HepG2 (cell line): ENCODE measurements around the gene WDR91. TPM values are rescaled to one million over a fixed set of nuclear protein-coding genes. Genes with fewer than 3 reads are reported as not detected.
A peak's percentile ranks its signal among the peaks of the same experiment; 100 is the strongest.

Experiments used
- ATAC-seq: fragments of 200-7000 bp; cut with Tn5 transposase; 3 replicates; pipeline ENCODE4 v1.9.1; 2020; ENCODE audit warnings: mild to moderate bottlenecking, moderate library complexity
- BruUV-seq: library from RNA; stranded (reverse); fragments of 400-500 nt; replicated peaks from 2 replicates; lab custom pipeline; 2021; lab: Mats Ljungman, UMichigan
- CTCF ChIA-PET: fragments of 300-600 bp; formaldehyde crosslinking; extraction: SDS; loops from one replicate; lab custom pipeline; 2021; ENCODE audit warnings: low total read pairs, inconsistent platforms, low intra/inter-chr PET ratio; lab: Yijun Ruan, JAX
- POLR2A ChIA-PET: fragments of 350-600 bp; sonication (Branson Sonifier 250); formaldehyde crosslinking; loops from one replicate; lab custom pipeline; 2020; ENCODE audit warnings: antibody characterized with exemption, inconsistent platforms; lab: Yijun Ruan, JAX
- DNase-seq: peaks from one replicate; pipeline ENCODE4 v3.0.0-alpha.2; 2015; ENCODE audit warnings: low spot score
- FAIRE-seq: peaks from 3 replicates; lab custom pipeline; 2011; peaks lifted over from hg19 to GRCh38; lab: Jason Lieb, UNC
- H2AFZ ChIP-seq: one replicate; pipeline ENCODE4 v1.6.1; 2011; ENCODE audit warnings: low read length, inconsistent platforms
- H3K27ac ChIP-seq: fragments of 300-600 bp; 3 replicates; pipeline ENCODE4 v1.8.0; 2011; ENCODE audit warnings: mixed run types, mild to moderate bottlenecking, mixed read lengths, low read length, inconsistent platforms; ENCODE audit not compliant: insufficient read depth; ENCODE audit errors: extremely low read length
- H3K27me3 ChIP-seq, 2 experiments: fragments of 200-600 bp in 1 of 2; 2 replicates in 1 of 2; 3 replicates in 1 of 2; pipeline versions ENCODE4 v1.6.0 to v1.8.0; 2011; ENCODE audit warnings: low read length in 2 of 2, mild to moderate bottlenecking in 2 of 2, moderate library complexity in 2 of 2, inconsistent platforms in 1 of 2; ENCODE audit not compliant: insufficient read depth in 2 of 2, control insufficient read depth in 1 of 2
- H3K36me3 ChIP-seq, 2 experiments: fragments of 200-600 bp in 1 of 2; replicated peaks in 1 of 2; 2 replicates in 1 of 2; 3 replicates in 1 of 2; pipeline versions ENCODE4 v1.5.1 to v1.8.0; 2011; ENCODE audit warnings: low read length in 2 of 2, inconsistent platforms in 1 of 2; ENCODE audit not compliant: insufficient read depth in 2 of 2, control insufficient read depth in 1 of 2
- H3K4me1 ChIP-seq: 2 replicates; pipeline ENCODE4 v1.5.1; 2012; ENCODE audit warnings: low read length, inconsistent platforms; ENCODE audit not compliant: insufficient read depth
- H3K4me2 ChIP-seq: 2 replicates; pipeline ENCODE4 v1.6.0; 2011; ENCODE audit warnings: low read depth, low read length, inconsistent platforms
- H3K4me3 ChIP-seq, 3 experiments: fragments of 200-600 bp in 1 of 3; sonication (generic), shearing (Covaris generic) in 1 of 3; replicated peaks in 1 of 3; 2 replicates each; pipeline ENCODE4 v1.5.1; 2011 to 2016; ENCODE audit warnings: low read length in 3 of 3, inconsistent platforms in 2 of 3, low read depth in 2 of 3, mild to moderate bottlenecking in 2 of 3, control low read depth in 1 of 3, mixed read lengths in 1 of 3; ENCODE audit not compliant: insufficient read depth in 1 of 3
- H3K79me2 ChIP-seq: one replicate; pipeline ENCODE4 v1.6.1; 2011; ENCODE audit warnings: low read length, inconsistent platforms; ENCODE audit not compliant: insufficient read depth
- H3K9ac ChIP-seq: 2 replicates; pipeline ENCODE4 v1.6.0; 2011; ENCODE audit warnings: mild to moderate bottlenecking, low read depth, low read length, inconsistent platforms; ENCODE audit not compliant: insufficient read depth
- H3K9me3 ChIP-seq: 2 replicates; pipeline ENCODE4 v1.5.1; 2012; ENCODE audit warnings: mild to moderate bottlenecking, low read length
- H4K20me1 ChIP-seq: 2 replicates; pipeline ENCODE4 v1.6.0; 2011; ENCODE audit warnings: inconsistent platforms, mild to moderate bottlenecking, low read length, moderate library complexity; ENCODE audit not compliant: insufficient read depth
- PAF1 ChIP-seq: IDR thresholded peaks from 2 replicates; pipeline ENCODE4 v1.6.1; 2016; ENCODE audit warnings: missing genetic modification reagents, missing compliant biosample characterization
- POLR2A ChIP-seq, 2 experiments: IDR thresholded peaks; 2 replicates each; pipeline ENCODE4 v1.6.1; 2011; ENCODE audit warnings: low read depth in 2 of 2, low read length in 2 of 2, mild to moderate bottlenecking in 1 of 2, moderate library complexity in 1 of 2; ENCODE audit not compliant: insufficient read depth in 1 of 2
- POLR2AphosphoS2 ChIP-seq: IDR thresholded peaks from 2 replicates; pipeline ENCODE4 v1.6.1; 2011; ENCODE audit warnings: low read depth, low read length, improper control_type of control experiment
- POLR2G ChIP-seq: fragments of 200-400 bp; formaldehyde crosslinking; IDR thresholded peaks from 2 replicates; pipeline ENCODE4 v1.6.1; 2018; ENCODE audit warnings: mild to moderate bottlenecking, low read depth, low read length, moderate library complexity
- SOX5 ChIP-seq: IDR thresholded peaks from 2 replicates; pipeline ENCODE4 v1.6.1; 2016; ENCODE audit warnings: borderline replicate concordance
- SSRP1 ChIP-seq: IDR thresholded peaks from 2 replicates; pipeline ENCODE4 v1.6.1; 2016; ENCODE audit warnings: control low read depth
- ZBTB7A ChIP-seq: sonication (generic); formaldehyde crosslinking; IDR thresholded peaks from 2 replicates; pipeline ENCODE4 v1.8.0; 2022; ENCODE audit warnings: mild to moderate bottlenecking, missing genetic modification reagents
- ZNF772 ChIP-seq: sonication (generic); formaldehyde crosslinking; IDR thresholded peaks from 2 replicates; pipeline ENCODE4 v1.5.0; 2020; ENCODE audit warnings: mild to moderate bottlenecking, missing genetic modification reagents
- ZSCAN31 ChIP-seq: sonication (generic); formaldehyde crosslinking; IDR thresholded peaks from 2 replicates; pipeline ENCODE4 v1.5.0; 2020; ENCODE audit warnings: low read depth, mild to moderate bottlenecking, missing genetic modification reagents
- WGBS: methylation state at CpG from one replicate; pipeline ENCODE4 v1.1.6; 2017; ENCODE audit warnings: low lambda C conversion rate; 5-methylcytosine and 5-hydroxymethylcytosine counted together
- in situ Hi-C: cut with HindIII; loops from 2 replicates; pipeline ENCODE4 v1.10.0; 2017; ENCODE audit warnings: low pct_unique_long_range_greater_than_20kb; ENCODE audit not compliant: extremely low pct_ligation_motif_present
- intact Hi-C: fragments of 100-400 bp; cut with micrococcal nuclease; formaldehyde crosslinking; loops from one replicate; pipeline ENCODE4 v1.10.0; 2022; ENCODE audit not compliant: unreplicated experiment
- polyA plus RNA-seq, 8 experiments: library from polyadenylated mRNA; depleted of rRNA in 3 of 8; stranded (reverse) in 7 of 8; unstranded in 1 of 8; fragments of >200 nt; fragmentation: Illumina TruSeq in 4 of 8; extraction: Trizol in 4 of 8; gene quantifications; 2 replicates each; pipeline versions ENCODE4 v1.2.1 to v1.2.3, GENCODE V29; 2011 to 2016; ENCODE audit warnings: low read depth in 4 of 8, missing spikeins in 1 of 8, mixed read lengths in 1 of 8; ENCODE audit not compliant: insufficient read depth in 1 of 8
- total RNA-seq, 5 experiments: library from RNA; depleted of rRNA; stranded (reverse); fragments of >200 nt; fragmentation: Illumina TruSeq; extraction: Trizol; gene quantifications; 2 replicates each; pipeline ENCODE4 v1.2.3, GENCODE V29; 2016; ENCODE audit warnings: low read depth in 1 of 5

The WDR91 gene
- total and polyA plus RNA-seq, 2 of the 13 experiments (the other 11 are each of a cell fraction or from before 2014, with no cell fraction given) = 11.6 to 12.1 TPM

DNA sequence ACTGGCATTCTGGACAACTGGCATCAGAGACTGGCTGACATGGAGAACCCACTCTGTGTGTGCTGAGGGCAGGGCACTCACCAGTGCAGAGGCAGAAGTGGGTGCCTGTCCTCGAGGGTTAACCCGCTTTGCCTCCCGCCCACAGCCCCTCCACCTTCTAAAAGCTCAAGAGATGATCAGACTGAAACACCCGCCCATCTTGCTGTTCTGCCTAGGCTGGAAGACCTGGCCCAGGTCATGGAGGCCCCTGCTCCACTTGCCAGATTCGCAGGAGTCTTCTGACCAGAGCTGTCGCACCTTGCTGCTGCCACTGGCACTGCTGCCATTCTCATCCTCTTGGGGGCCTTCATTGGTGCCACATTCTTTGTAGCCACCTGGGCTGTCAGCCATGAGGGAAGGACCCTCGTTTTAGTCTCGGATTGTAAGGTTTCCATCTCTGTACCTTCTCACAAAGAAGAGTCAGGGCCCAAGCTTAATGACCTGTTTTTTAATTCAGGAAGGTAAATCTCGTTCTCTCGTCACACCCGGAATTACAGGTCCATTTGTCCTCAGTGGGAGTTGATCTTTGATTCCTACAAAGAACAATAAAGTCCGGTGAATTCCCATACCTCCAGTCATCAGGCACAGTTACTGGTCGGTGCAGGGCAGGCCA, 42.7 kb downstream of the WDR91 start (continued):
- TF ChIP-seq ZNF772 (0 out of 2 replicates have a peak, but pooled peaks have one; percentile 48), PAF1 (CRISPR knock-in tag) (0 out of 2 replicates have a peak, but pooled peaks have one; percentile 2)

DNA sequence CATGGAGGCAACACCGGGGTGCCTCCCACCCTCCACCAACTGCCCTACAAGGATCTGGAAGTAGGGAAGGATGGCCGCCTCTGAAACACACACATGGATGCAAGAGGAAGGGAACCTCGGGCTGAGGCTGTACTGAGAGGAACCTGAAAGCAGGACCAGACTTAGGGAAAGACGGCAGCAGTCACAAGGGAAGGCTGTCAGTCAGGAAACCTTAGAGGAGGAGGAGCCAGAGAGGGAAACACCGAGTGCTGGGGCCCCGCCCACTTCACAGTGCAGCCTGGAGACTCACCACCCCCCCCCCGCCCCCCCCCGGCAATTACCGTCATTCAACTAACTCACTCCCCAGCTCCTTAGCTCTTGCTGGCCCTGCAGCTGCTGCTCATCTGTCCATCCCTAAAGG, 43.3 kb downstream of the WDR91 start:
- DNase-seq = no peak
- H2AFZ ChIP-seq = no peak overlapping the region
- FAIRE-seq = no peak
- ATAC-seq = no peak
- H3K4me3 ChIP-seq = peak overlapping the region in 1 of 3 experiments; percentile 95; a peak in 1 of 6 replicates
- intact Hi-C loops = no loop called here
- H3K4me2 ChIP-seq = peak overlapping the region; percentile 99
- no peak overlapping the region for H3K27ac ChIP-seq
- ChIA-PET CTCF (no interaction called here), POLR2A (interaction anchor here (2.1 to 4.4 kb wide), 2 partner anchors 20 to 172 kb away, joined by 7 to 30 read pairs; partner anchors contain the start of gene TMEM140)
- H3K9ac ChIP-seq = no peak overlapping the region
- H3K27me3 ChIP-seq = no peaks in the 10 kb centered on the region; a peak in 1 of 5 replicates
- H3K4me1 ChIP-seq = peaks cover 35% of the 10 kb centered on the region
- in situ Hi-C loops = loop anchor here (5.0 kb wide), 1 partner anchor 176 kb away; no protein-coding TSS in a partner anchor
- WGBS = 81% methylated on average over 6 of the region's 9 CpGs
- H3K36me3 ChIP-seq = peaks cover 4 to 45% of the 10 kb centered on the region in 2 experiments; a peak in 4 of 5 replicates
- H3K79me2 ChIP-seq = peaks cover 39% of the 10 kb centered on the region
- peaks cover 15% of the 10 kb centered on the region; the same call in 1 of the 2 replicates for H4K20me1 ChIP-seq
- H3K9me3 ChIP-seq = no peaks in the 10 kb centered on the region
- BruUV-seq = no TSS peak
- TF ChIP-seq PAF1 (CRISPR knock-in tag) (0 out of 2 replicates have a peak, but pooled peaks have one; percentile 62), POLR2AphosphoS2 (peak; percentile 17; the same call in 1 of the 2 replicates), SSRP1 (CRISPR knock-in tag) (peak; percentile 67; the same call in 1 of the 2 replicates), ZBTB7A (0 out of 2 replicates have a peak, but pooled peaks have one; percentile 25), ZSCAN31 (CRISPR knock-in tag) (no peak), SOX5 (CRISPR knock-in tag) (no peak), POLR2G (0 out of 2 replicates have a peak, but pooled peaks have one; percentile 37), POLR2A (IDR thresholded peaks at IDR 0.05; ENCODE audit: insufficient read depth in 1 of 2, low read depth in 2 of 2, low read length in 2 of 2) (peak in 1 of 2 experiments; percentile 38; a peak in 2 of 4 replicates)
